ENCODE data around the gene TMEM140.

DNA sequence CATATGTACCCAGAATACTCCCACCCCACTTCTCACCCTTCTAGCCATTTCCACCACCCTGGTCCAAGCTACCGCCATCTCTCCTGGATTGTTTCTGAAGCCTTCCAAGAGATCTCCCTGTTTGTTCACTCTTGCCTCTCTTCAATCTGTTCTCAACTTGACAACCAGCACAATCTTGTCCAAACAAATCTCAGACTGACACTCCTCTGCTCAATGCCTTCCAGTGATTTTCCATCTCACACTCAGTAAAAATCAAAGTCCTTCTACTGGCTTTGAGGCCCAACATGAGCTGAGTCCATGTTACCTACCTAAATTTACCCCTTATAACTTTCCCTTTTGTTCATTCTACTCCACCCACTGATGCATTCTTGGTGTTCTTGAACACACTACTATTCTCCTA lies 33.2 kb upstream of the TMEM140 start:
- no peak for TF ChIP-seq RAD51 (IDR thresholded peaks at IDR 0.05; ENCODE audit: borderline replicate concordance, low read depth)
- no peak for TF ChIP-seq CTCF (IDR thresholded peaks at IDR 0.05 in 2 of 3, conservative IDR thresholded peaks at IDR 0.05 in 1 of 3; ENCODE audit: insufficient read depth in 2 of 3, low read depth in 1 of 3, low read length in 3 of 3)
- TF ChIP-seq ZNF274 (IDR thresholded peaks at IDR 0.05; ENCODE audit: borderline replicate concordance, low read depth, low read length) = no peak

All from K562 (cell line).